K562 (cell line): ENCODE measurements around the gene TTLL11. TPM values are rescaled to one million over a fixed set of nuclear protein-coding genes. Genes with fewer than 3 reads are reported as not detected.

Experiments used
- BACH1 ChIP-seq: fragments of 200-800 bp; sonication (Bioruptor generic); IDR thresholded peaks from 2 replicates; pipeline ENCODE4 v1.6.1; 2016; ENCODE audit warnings: missing genetic modification characterization, missing compliant biosample characterization
- MAFG ChIP-seq: fragments of 450-650 bp; conservative IDR thresholded peaks from 2 replicates; pipeline ENCODE4 v1.6.1; 2016; ENCODE audit warnings: missing genetic modification characterization, missing compliant biosample characterization
- NFATC3 ChIP-seq: fragments of 450-650 bp; IDR thresholded peaks from 2 replicates; pipeline ENCODE4 v1.6.1; 2017; ENCODE audit warnings: mild to moderate bottlenecking
- NR2C2 ChIP-seq, 2 experiments: fragments of 200-800 bp in 1 of 2; sonication (Bioruptor generic) in 1 of 2; sonication (generic) in 1 of 2; formaldehyde crosslinking in 1 of 2; IDR thresholded peaks; 2 replicates each; pipeline versions ENCODE4 v1.6.1 to v1.8.0; 2016 to 2022; ENCODE audit warnings: mild to moderate bottlenecking in 1 of 2, missing compliant biosample characterization in 1 of 2, missing genetic modification characterization in 1 of 2, missing genetic modification reagents in 1 of 2
- PHF21A ChIP-seq: fragments of 450-650 bp; IDR thresholded peaks from 2 replicates; pipeline ENCODE4 v1.6.1; 2017; ENCODE audit warnings: low read depth, borderline replicate concordance
- TAF15 ChIP-seq: fragments of 200-400 bp; formaldehyde crosslinking; IDR thresholded peaks from 2 replicates; pipeline ENCODE4 v1.6.1; 2017; ENCODE audit warnings: mild to moderate bottlenecking, low read depth, low read length, moderate library complexity
- ZBTB2 ChIP-seq: fragments of 450-650 bp; IDR thresholded peaks from 2 replicates; pipeline ENCODE4 v1.6.1; 2016; ENCODE audit warnings: antibody characterized with exemption
- ZNF609 ChIP-seq: sonication (generic); formaldehyde crosslinking; IDR thresholded peaks from 2 replicates; pipeline ENCODE4 v1.8.1; 2023; ENCODE audit warnings: missing genetic modification reagents, mild to moderate bottlenecking, borderline replicate concordance
- polyA plus RNA-seq, 8 experiments: library from polyadenylated mRNA; depleted of rRNA in 4 of 8; stranded (reverse) in 5 of 8; unstranded in 3 of 8; fragments of >200 nt; fragmentation: Nextera tagmentation in 2 of 8; fragmentation: Illumina TruSeq in 1 of 8; extraction: Ambion mirVana in 2 of 8; extraction: Trizol in 1 of 8; gene quantifications; 2 replicates each; pipeline versions ENCODE4 v1.2.1 to v1.2.3, GENCODE V29; 2011 to 2014; ENCODE audit warnings: inconsistent platforms in 1 of 8, missing spikeins in 1 of 8
- total RNA-seq, 7 experiments: library from RNA; depleted of rRNA in 6 of 7; stranded (reverse); fragments of >200 nt in 6 of 7; fragmentation: Illumina TruSeq in 2 of 7; extraction: Trizol in 2 of 7; gene quantifications; 2 replicates each; pipeline versions ENCODE4 v1.2.1 to v1.2.3, GENCODE V29; 2011 to 2021; ENCODE audit warnings: low replicate concordance in 1 of 7

TTLL11 gene
- total and polyA plus RNA-seq, 9 of the 15 experiments (the other 6 are each of a cell fraction or from before 2014, with no cell fraction given), result 0.83 to 4.4 (median 2.7) TPM

GRCh38 chr9:121878271-121878822 is 214.8 kb downstream of the TTLL11 start (continued):
- no peak for TF ChIP-seq ZNF609 (CRISPR knock-in tag)
- no peak for TF ChIP-seq ZBTB2
- no peak for TF ChIP-seq BACH1 (tag)
- TF ChIP-seq MAFG (tag), result peak; percentile 42; the same call in 1 of the 2 replicates
- no peak for TF ChIP-seq TAF15
- TF ChIP-seq PHF21A, result no peak
- no peak for TF ChIP-seq NFATC3
- TF ChIP-seq NR2C2 (CRISPR knock-in tag; IDR thresholded peaks at IDR 0.05), result no peak
- no peak for TF ChIP-seq NR2C2 (tag; IDR thresholded peaks at IDR 0.05)
